ENCODE results near the gene CCDC192. TPM values are rescaled to one million over a fixed set of nuclear protein-coding genes. Genes with fewer than 3 reads are reported as not detected.

Gene CCDC192
- total RNA-seq, 3 donors from 2014 or later (not counting 1 experiment from before 2014, with no cell fraction given): not detected

DNA sequence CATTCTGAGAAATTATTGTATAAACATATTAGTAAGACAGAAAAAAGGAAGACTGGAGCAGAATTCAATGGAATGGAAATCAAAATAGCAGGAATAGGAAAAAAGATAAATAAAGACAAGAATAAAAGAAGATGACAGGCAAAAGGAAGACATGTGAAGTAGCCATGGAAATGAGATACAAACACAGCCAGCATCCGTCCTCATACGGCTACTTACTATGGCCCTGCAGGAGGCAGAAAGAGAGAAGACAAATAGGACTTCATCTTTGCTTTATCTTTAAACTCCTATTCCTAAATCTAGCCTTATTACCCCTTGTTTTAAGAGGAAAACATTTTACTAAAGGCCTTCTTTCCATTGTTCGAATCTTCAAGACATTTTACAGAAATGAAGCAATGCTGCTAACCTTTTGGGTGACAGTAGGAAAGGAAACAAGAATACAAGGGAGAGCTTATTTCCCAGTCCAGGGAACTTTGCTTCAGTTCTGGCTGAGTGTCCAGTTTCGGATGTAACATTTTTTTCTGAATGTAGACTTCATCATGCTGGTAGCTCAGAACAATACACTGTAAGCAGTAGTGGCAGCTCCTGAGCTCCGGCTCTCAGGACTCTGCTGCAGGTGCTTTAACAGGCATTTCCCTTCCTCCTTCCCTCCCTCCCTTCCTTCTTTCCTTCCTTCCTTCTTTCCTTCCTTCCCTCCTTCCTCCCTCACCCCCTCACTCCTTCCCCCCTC, 274.0 kb downstream of the CCDC192 start:
- H3K27me3 ChIP-seq (ENCODE audit: control insufficient read depth, insufficient read depth, low read length): no peaks in the 10 kb centered on the region
- no peaks in the 10 kb centered on the region for H3K4me1 Mint-ChIP-seq
- no peaks in the 10 kb centered on the region for H3K9me3 Mint-ChIP-seq
- H3K4me3 Mint-ChIP-seq: no peak overlapping the region
- no peaks in the 10 kb centered on the region for H3K36me3 ChIP-seq (ENCODE audit: control insufficient read depth, insufficient read depth, low read length)
- WGBS (ENCODE audit: insufficient coverage): 92% methylated on average over 5 of the region's 5 CpGs
- DNase-seq (no peak), ATAC-seq (no peak)
- intact Hi-C loops (cut with micrococcal nuclease): no loop called here
- no peaks in the 10 kb centered on the region for H3K4me1 ChIP-seq (ENCODE audit: control insufficient read depth, insufficient read depth, low read length)
- no peaks in the 10 kb centered on the region for H3K36me3 Mint-ChIP-seq
- H3K4me3 ChIP-seq (ENCODE audit: low read length): no peak overlapping the region
- no peaks in the 10 kb centered on the region for H3K27me3 Mint-ChIP-seq (ENCODE audit: low read depth in 2 of 2)
- no peak overlapping the region for H3K27ac Mint-ChIP-seq
- H3K9me3 ChIP-seq (ENCODE audit: control insufficient read depth, insufficient read depth, low read length): no peaks in the 10 kb centered on the region
- TF ChIP-seq, protein P1, sequence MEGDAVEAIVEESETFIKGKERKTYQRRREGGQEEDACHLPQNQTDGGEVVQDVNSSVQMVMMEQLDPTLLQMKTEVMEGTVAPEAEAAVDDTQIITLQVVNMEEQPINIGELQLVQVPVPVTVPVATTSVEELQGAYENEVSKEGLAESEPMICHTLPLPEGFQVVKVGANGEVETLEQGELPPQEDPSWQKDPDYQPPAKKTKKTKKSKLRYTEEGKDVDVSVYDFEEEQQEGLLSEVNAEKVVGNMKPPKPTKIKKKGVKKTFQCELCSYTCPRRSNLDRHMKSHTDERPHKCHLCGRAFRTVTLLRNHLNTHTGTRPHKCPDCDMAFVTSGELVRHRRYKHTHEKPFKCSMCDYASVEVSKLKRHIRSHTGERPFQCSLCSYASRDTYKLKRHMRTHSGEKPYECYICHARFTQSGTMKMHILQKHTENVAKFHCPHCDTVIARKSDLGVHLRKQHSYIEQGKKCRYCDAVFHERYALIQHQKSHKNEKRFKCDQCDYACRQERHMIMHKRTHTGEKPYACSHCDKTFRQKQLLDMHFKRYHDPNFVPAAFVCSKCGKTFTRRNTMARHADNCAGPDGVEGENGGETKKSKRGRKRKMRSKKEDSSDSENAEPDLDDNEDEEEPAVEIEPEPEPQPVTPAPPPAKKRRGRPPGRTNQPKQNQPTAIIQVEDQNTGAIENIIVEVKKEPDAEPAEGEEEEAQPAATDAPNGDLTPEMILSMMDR (IDR thresholded peaks at IDR 0.05): no peak
- no peak overlapping the region for H3K27ac ChIP-seq (ENCODE audit: low read length)

DNA sequence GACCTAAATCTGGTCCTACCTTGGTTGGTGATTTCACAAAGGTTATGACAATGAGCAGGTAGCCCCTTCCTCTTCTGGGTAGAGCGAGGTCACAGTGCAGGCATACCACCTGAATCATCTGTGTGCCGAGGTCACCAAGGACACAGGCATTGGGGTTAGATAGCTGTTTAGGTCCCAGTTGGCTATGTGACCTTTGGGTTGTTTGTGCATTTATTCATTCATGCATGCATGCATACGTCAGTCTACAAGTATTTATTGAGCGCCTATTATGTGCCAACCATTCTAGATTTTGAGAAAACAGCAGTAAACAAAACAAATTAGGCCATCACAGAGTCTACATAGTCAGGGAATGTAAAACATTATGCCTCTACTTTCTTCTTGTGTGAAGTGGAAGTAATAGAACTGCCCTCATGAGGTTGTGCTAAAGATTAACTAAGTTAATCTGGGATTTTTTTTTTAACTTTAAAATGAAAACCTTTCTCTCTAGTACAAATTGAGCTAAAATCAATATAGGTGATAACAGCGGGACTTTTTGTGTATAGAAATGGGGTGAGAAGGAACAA, 275.6 kb downstream of the CCDC192 start:
- Histone ChIP-seq H3K9me3 (ENCODE audit: control insufficient read depth, insufficient read depth, low read length) (no peaks in the 10 kb centered on the region), H3K36me3 (ENCODE audit: control insufficient read depth, insufficient read depth, low read length) (no peaks in the 10 kb centered on the region), H3K4me1 (ENCODE audit: control insufficient read depth, insufficient read depth, low read length) (no peaks in the 10 kb centered on the region), H3K27me3 (ENCODE audit: control insufficient read depth, insufficient read depth, low read length) (no peaks in the 10 kb centered on the region), H3K4me3 (ENCODE audit: low read length) (no peak overlapping the region), H3K27ac (ENCODE audit: low read length) (no peak overlapping the region)
- no peaks in the 10 kb centered on the region for H3K36me3 Mint-ChIP-seq
- intact Hi-C loops (cut with micrococcal nuclease): no loop called here
- DNase-seq: no peak
- no peak overlapping the region for H3K27ac Mint-ChIP-seq
- TF ChIP-seq, protein P1 (IDR thresholded peaks at IDR 0.05): no peak
- H3K27me3 Mint-ChIP-seq (ENCODE audit: low read depth in 2 of 2): no peaks in the 10 kb centered on the region
- ATAC-seq: no peak
- H3K4me3 Mint-ChIP-seq: no peak overlapping the region
- no peaks in the 10 kb centered on the region for H3K4me1 Mint-ChIP-seq
- WGBS (ENCODE audit: insufficient coverage): 91% methylated on average over 3 of the region's 5 CpGs
- no peaks in the 10 kb centered on the region for H3K9me3 Mint-ChIP-seq

DNA sequence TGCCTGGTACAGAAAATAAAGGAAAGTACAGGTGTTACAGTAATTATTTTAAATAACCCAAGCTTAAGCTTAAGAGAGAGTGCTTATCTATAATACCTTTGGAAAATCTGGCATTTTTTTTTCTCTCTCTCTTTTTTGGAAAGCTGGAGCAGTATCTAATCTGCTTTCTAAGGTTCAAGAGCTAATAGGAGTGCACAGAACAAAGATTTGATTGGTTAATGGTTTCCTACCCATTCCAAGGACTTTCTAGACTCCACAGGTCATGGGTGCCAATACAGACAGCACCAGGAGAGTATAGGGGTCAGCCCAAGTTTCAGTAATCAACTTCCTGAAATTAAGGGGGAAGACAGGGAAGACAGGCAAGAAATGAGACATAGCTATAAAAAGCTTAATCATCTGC, 276.3 kb downstream of the CCDC192 start:
- DNase-seq (no peak), ATAC-seq (no peak)
- Histone ChIP-seq H3K9me3 (ENCODE audit: control insufficient read depth, insufficient read depth, low read length) (no peaks in the 10 kb centered on the region), H3K4me3 (ENCODE audit: low read length) (no peak overlapping the region), H3K36me3 (ENCODE audit: control insufficient read depth, insufficient read depth, low read length) (no peaks in the 10 kb centered on the region), H3K27ac (ENCODE audit: low read length) (no peak overlapping the region), H3K27me3 (ENCODE audit: control insufficient read depth, insufficient read depth, low read length) (no peaks in the 10 kb centered on the region), H3K4me1 (ENCODE audit: control insufficient read depth, insufficient read depth, low read length) (no peaks in the 10 kb centered on the region)
- TF ChIP-seq, protein P1 (IDR thresholded peaks at IDR 0.05): no peak
- Mint-ChIP-seq H3K4me1 (no peaks in the 10 kb centered on the region), H3K36me3 (no peaks in the 10 kb centered on the region), H3K27me3 (ENCODE audit: low read depth in 2 of 2) (no peaks in the 10 kb centered on the region), H3K9me3 (no peaks in the 10 kb centered on the region), H3K4me3 (no peak overlapping the region), H3K27ac (no peak overlapping the region)
- intact Hi-C loops (cut with micrococcal nuclease): no loop called here

DNA sequence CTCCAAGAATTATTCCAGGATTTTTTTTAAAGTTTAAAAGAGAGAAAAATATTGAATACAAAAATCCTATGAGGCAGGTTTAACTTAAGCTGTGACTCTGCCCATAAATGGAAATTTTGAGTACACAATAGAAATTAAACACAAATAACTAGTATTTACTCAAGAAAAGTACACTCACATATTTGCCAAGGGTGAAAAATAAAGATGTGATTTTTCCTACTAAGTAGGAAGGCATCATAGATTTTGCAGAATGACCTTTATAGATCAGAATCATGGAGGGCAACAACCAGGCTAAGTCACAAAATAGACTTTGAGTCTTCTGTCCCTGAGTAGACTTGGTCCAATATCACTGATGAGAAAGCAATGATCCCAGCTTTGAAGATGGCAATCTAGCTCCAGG, 277.7 kb downstream of the CCDC192 start:
- Histone ChIP-seq H3K9me3 (ENCODE audit: control insufficient read depth, insufficient read depth, low read length) (no peaks in the 10 kb centered on the region), H3K4me1 (ENCODE audit: control insufficient read depth, insufficient read depth, low read length) (no peaks in the 10 kb centered on the region), H3K27ac (ENCODE audit: low read length) (no peak overlapping the region), H3K4me3 (ENCODE audit: low read length) (no peak overlapping the region), H3K27me3 (ENCODE audit: control insufficient read depth, insufficient read depth, low read length) (no peaks in the 10 kb centered on the region), H3K36me3 (ENCODE audit: control insufficient read depth, insufficient read depth, low read length) (no peaks in the 10 kb centered on the region)
- TF ChIP-seq, protein P1 (IDR thresholded peaks at IDR 0.05): no peak
- DNase-seq (no peak), ATAC-seq (no peak)
- Mint-ChIP-seq H3K27me3 (ENCODE audit: low read depth in 2 of 2) (no peaks in the 10 kb centered on the region), H3K36me3 (no peaks in the 10 kb centered on the region), H3K9me3 (no peaks in the 10 kb centered on the region), H3K4me1 (no peaks in the 10 kb centered on the region), H3K4me3 (no peak overlapping the region), H3K27ac (no peak overlapping the region)
- intact Hi-C loops (cut with micrococcal nuclease): no loop called here

All from natural killer cell (primary cell).